Caco-2 (cell line): ENCODE measurements around the gene CAVIN1. TPM values are rescaled to one million over a fixed set of nuclear protein-coding genes. Genes with fewer than 3 reads are reported as not detected.
"Not testable (repeated sequence)": the region's sequence is repeated elsewhere in the genome, so short reads cannot be mapped to it uniquely, and the experiment has no call there.

ENCODE experiments used
- BruUV-seq: library from RNA; stranded (reverse); fragments of 400-500 nt; replicated peaks from 2 replicates; lab custom pipeline; 2021; lab: Mats Ljungman, UMichigan
- CTCF ChIA-PET: fragments of 300-600 bp; sonication (Branson Sonifier 250); formaldehyde crosslinking; loops from one replicate; lab custom pipeline; 2022; ENCODE audit warnings: antibody characterized with exemption; lab: Charles Lee
- POLR2A ChIA-PET: fragments of 300-600 bp; sonication (Branson Sonifier 250); formaldehyde crosslinking; loops from one replicate; lab custom pipeline; 2022; ENCODE audit warnings: antibody characterized with exemption; lab: Charles Lee
- DNase-seq, 2 experiments: peaks; one replicate each; pipeline versions ENCODE4 v3.0.0 to v3.0.0-alpha.2; 2020 to 2022
- H3K27me3 ChIP-seq: replicated peaks from 2 replicates; pipeline ENCODE4 v1.6.0; 2011; ENCODE audit warnings: low read length; ENCODE audit not compliant: control insufficient read depth, insufficient read depth
- H3K36me3 ChIP-seq: 2 replicates; pipeline ENCODE4 v1.5.1; 2011; ENCODE audit warnings: low read length; ENCODE audit not compliant: control insufficient read depth, insufficient read depth
- H3K4me1 ChIP-seq: fragments of 250-450 bp; sonication (Bioruptor Pico); 2 replicates; pipeline ENCODE4 v1.5.1; 2020; ENCODE audit warnings: mild to moderate bottlenecking
- H3K4me3 ChIP-seq: 2 replicates; pipeline ENCODE4 v1.5.1; 2011; ENCODE audit warnings: low read depth, mild to moderate bottlenecking, control low read depth, low read length
- H3K9me3 ChIP-seq: fragments of 250-450 bp; sonication (Bioruptor Pico); 2 replicates; pipeline ENCODE4 v1.5.1; 2020; ENCODE audit warnings: mild to moderate bottlenecking, moderate library complexity
- H3K27ac Mint-ChIP-seq: one replicate; pipeline ENCODE4 v1.8.0; 2022; ENCODE audit warnings: mixed read lengths; ENCODE audit not compliant: unreplicated experiment
- H3K27me3 Mint-ChIP-seq: one replicate; pipeline ENCODE4 v1.8.0; 2022; ENCODE audit warnings: mixed read lengths; ENCODE audit not compliant: insufficient read depth, unreplicated experiment
- H3K36me3 Mint-ChIP-seq: one replicate; pipeline ENCODE4 v1.8.0; 2022; ENCODE audit warnings: mild to moderate bottlenecking, mixed read lengths; ENCODE audit not compliant: insufficient read depth, unreplicated experiment
- H3K4me1 Mint-ChIP-seq: one replicate; pipeline ENCODE4 v1.8.0; 2022; ENCODE audit warnings: low read depth, mixed read lengths; ENCODE audit not compliant: unreplicated experiment
- H3K4me3 Mint-ChIP-seq: one replicate; pipeline ENCODE4 v1.8.0; 2022; ENCODE audit warnings: mild to moderate bottlenecking, moderate library complexity, mixed read lengths; ENCODE audit not compliant: unreplicated experiment
- H3K9me3 Mint-ChIP-seq: one replicate; pipeline ENCODE4 v1.8.0; 2022; ENCODE audit warnings: mixed read lengths; ENCODE audit not compliant: unreplicated experiment
- intact Hi-C: fragments of 100-400 bp; cut with micrococcal nuclease; formaldehyde crosslinking; loops from one replicate; pipeline ENCODE4 v1.10.0; 2022; ENCODE audit not compliant: unreplicated experiment
- total RNA-seq: library from RNA; stranded (reverse); gene quantifications from 2 replicates; pipeline ENCODE4 v1.2.3, GENCODE V29; 2022
- TF ChIP-seq, protein P1 (sequence below), 2 experiments: fragments of 200-600 bp in 1 of 2; IDR thresholded peaks; 1 replicate in 1 of 2; 2 replicates in 1 of 2; pipeline versions ENCODE4 v1.5.1 to v1.8.0; 2011 to 2022; ENCODE audit warnings: antibody characterized with exemption in 1 of 2, control low read depth in 1 of 2, inconsistent platforms in 1 of 2, low read depth in 1 of 2, low read length in 1 of 2, mild to moderate bottlenecking in 1 of 2, moderate library complexity in 1 of 2; ENCODE audit not compliant: insufficient read depth in 1 of 2, severe bottlenecking in 1 of 2, unreplicated experiment in 1 of 2

CAVIN1 gene
- total RNA-seq, 1 experiment from 2014 or later, result 173 TPM

- DNase-seq, result no peak
- intact Hi-C loops, result no loop called here
- Histone ChIP-seq H3K4me3 (no peak overlapping the region), H3K36me3 (no peaks in the 10 kb centered on the region), H3K27me3 (no peaks in the 10 kb centered on the region), H3K4me1 (peaks cover 9% of the 10 kb centered on the region; the same call in 1 of the 2 replicates), H3K9me3 (no peaks in the 10 kb centered on the region)
- POLR2A ChIA-PET, result interaction anchor here (0.6 kb wide), 1 partner anchor 20 kb away, joined by 8 read pairs; no protein-coding TSS in a partner anchor
- Mint-ChIP-seq H3K9me3 (no peaks in the 10 kb centered on the region), H3K36me3 (no peaks in the 10 kb centered on the region), H3K27me3 (no peaks in the 10 kb centered on the region), H3K27ac (no peak overlapping the region), H3K4me1 (peaks cover 12% of the 10 kb centered on the region), H3K4me3 (no peak overlapping the region)
- CTCF ChIA-PET, result no interaction called here
- TF ChIP-seq, protein P1, sequence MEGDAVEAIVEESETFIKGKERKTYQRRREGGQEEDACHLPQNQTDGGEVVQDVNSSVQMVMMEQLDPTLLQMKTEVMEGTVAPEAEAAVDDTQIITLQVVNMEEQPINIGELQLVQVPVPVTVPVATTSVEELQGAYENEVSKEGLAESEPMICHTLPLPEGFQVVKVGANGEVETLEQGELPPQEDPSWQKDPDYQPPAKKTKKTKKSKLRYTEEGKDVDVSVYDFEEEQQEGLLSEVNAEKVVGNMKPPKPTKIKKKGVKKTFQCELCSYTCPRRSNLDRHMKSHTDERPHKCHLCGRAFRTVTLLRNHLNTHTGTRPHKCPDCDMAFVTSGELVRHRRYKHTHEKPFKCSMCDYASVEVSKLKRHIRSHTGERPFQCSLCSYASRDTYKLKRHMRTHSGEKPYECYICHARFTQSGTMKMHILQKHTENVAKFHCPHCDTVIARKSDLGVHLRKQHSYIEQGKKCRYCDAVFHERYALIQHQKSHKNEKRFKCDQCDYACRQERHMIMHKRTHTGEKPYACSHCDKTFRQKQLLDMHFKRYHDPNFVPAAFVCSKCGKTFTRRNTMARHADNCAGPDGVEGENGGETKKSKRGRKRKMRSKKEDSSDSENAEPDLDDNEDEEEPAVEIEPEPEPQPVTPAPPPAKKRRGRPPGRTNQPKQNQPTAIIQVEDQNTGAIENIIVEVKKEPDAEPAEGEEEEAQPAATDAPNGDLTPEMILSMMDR (IDR thresholded peaks at IDR 0.05; ENCODE audit: insufficient read depth in 1 of 2, low read depth in 1 of 2, low read length in 1 of 2, severe bottlenecking in 1 of 2, unreplicated experiment in 1 of 2), result no peak
- no TSS peak for BruUV-seq
These were observed 60.7 kb downstream of the CAVIN1 start for GRCh38 chr17:42362245-42362961.

DNA sequence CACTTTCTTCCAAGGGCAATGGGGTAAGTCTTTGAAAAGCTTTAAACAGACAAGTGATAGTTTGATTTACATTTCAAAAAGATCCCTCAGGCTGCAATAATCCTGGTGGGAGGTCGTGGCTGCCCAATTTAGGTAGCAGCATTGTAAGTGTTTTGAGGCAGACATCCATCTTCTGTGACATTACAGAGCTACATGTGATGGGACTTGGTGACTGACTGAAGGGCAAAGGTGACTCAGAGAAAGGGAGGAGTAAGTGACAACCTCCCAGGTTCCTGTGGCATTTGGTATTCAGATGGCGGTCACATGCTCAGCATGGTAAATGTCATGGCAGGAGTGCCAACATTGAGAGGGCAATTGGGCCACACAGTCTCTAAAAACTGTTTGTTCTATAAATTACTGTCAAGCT is 61.3 kb downstream of the CAVIN1 start:
- TF ChIP-seq, protein P1 (IDR thresholded peaks at IDR 0.05; ENCODE audit: insufficient read depth in 1 of 2, low read depth in 1 of 2, low read length in 1 of 2, severe bottlenecking in 1 of 2, unreplicated experiment in 1 of 2), result no peak
- H3K9me3 Mint-ChIP-seq, result no peaks in the 10 kb centered on the region
- H3K27me3 Mint-ChIP-seq, result no peaks in the 10 kb centered on the region
- ChIA-PET CTCF (no interaction called here), POLR2A (interaction anchor here (0.6 kb wide), 1 partner anchor 19 kb away, joined by 8 read pairs; no protein-coding TSS in a partner anchor)
- Histone ChIP-seq H3K4me3 (no peak overlapping the region), H3K27me3 (no peaks in the 10 kb centered on the region), H3K4me1 (peaks cover 9% of the 10 kb centered on the region; the same call in 1 of the 2 replicates), H3K9me3 (no peaks in the 10 kb centered on the region), H3K36me3 (no peaks in the 10 kb centered on the region)
- no peaks in the 10 kb centered on the region for H3K36me3 Mint-ChIP-seq
- H3K4me1 Mint-ChIP-seq, result peaks cover 12% of the 10 kb centered on the region
- intact Hi-C loops, result no loop called here
- H3K27ac Mint-ChIP-seq, result no peak overlapping the region
- BruUV-seq, result no TSS peak
- no peak for DNase-seq
- no peak overlapping the region for H3K4me3 Mint-ChIP-seq

GRCh38 chr17:42360388-42360787 is 62.7 kb downstream of the CAVIN1 start:
- H3K9me3 Mint-ChIP-seq, H3K36me3 ChIP-seq, CTCF ChIA-PET, H3K27me3 Mint-ChIP-seq, H3K27ac Mint-ChIP-seq, H3K4me3 Mint-ChIP-seq, H3K27me3 ChIP-seq, H3K4me1 ChIP-seq, H3K9me3 ChIP-seq, intact Hi-C loops, H3K36me3 Mint-ChIP-seq, BruUV-seq, H3K4me3 ChIP-seq, DNase-seq: not testable (repeated sequence)
- POLR2A ChIA-PET, result interaction anchor here (0.6 kb wide), 1 partner anchor 28 kb away, joined by 9 read pairs; the partner anchor contains the start of gene STAT3
- peaks cover 12% of the 10 kb centered on the region for H3K4me1 Mint-ChIP-seq
